Stimulated activated CD8-positive, alpha-beta memory T cell treated with anti-CD3 and anti-CD28 coated beads, Interleukin-7, amount 100 ng/mL, for 24 hours (primary cell): ENCODE measurements around the gene FAM53B.

ENCODE experiments used
- DNase-seq: peaks from one replicate; pipeline ENCODE4 v3.0.0-alpha.2; 2020; ENCODE audit warnings: low read depth

Gene FAM53B

GRCh38 chr10:124575107-124576035 is 168.8 kb downstream of the FAM53B start:
- no peak for DNase-seq

GRCh38 chr10:124574456-124575070 is 169.6 kb downstream of the FAM53B start:
- no peak for DNase-seq

GRCh38 chr10:124573726-124574455 is 170.3 kb downstream of the FAM53B start:
- DNase-seq = no peak

GRCh38 chr10:124572751-124573150 is 171.4 kb downstream of the FAM53B start:
- DNase-seq = no peak

- no peak for DNase-seq
Measured at GRCh38 chr10:124570646-124571045, 173.5 kb downstream of the FAM53B start.

GRCh38 chr10:124569623-124570470 is 174.3 kb downstream of the FAM53B start:
- DNase-seq = no peak
